GM21723 (cell line): ENCODE data around the gene TAB2.

ENCODE experiments used
- ATAC-seq: cut with Tn5 transposase; IDR thresholded peaks from one replicate; pipeline ENCODE4 v1.9.1; 2021; ENCODE audit warnings: mild to moderate bottlenecking, moderate library complexity; ENCODE audit not compliant: unreplicated experiment

TAB2 gene

DNA sequence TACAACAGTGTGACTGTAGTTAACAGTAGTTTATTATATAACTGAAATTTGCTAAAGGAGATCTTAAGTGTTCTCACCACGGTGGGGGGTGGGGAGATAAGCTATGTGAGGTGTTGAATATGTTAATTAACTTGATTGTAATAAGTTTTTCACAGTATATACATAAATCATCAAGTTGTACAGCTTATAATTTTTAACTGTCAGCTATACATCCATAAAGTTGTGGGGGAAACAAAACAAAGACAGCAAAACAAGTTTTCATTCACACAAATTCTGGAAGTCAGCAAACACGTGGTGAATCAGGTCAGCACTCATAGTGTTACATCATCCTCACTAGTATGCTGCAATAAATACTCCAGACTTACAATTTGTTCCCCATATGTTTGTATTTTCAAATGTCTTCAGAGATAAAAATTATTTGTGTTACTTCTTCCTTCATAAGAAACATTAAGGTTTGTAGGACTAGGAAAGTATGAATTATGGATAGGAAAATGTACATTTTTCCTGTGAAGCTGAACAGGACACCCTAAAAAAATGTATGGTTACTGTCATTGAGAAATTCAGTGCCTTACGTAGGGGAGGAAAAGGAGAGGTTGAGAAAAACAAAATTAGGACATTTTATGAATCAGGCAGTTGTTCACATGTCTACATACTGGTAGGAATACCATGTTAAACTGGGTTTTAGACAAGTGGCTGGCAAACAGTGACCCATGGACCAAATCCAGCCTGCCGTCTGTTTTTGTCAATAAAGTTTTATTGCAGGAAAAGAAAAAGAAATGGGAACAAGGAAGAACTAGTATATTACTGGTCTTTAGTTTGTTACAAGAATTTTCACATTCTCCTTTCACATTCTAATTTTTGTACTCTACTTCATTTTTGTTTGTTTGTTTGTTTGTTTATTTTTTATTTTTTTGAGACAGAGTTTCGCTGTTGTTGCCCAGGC lies 88.6 kb downstream of the TAB2 start:
- no peak for ATAC-seq

DNA sequence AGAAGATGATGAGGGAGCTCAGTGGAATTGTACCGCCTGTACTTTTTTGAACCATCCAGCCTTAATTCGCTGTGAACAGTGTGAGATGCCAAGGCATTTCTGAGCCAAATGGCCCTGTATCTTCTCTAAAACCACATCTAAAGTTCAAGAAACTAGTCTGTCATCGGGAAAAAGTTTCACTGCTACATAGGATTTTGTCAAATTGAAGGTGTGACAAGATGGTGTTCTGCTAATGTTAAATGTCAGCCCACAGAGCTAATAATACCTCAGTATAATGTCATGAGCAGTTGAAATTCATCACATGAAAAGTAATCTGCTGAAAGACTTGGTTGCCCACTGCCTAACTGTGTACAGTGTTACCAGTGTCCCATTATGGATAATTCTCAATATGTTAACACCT lies 92.1 kb downstream of the TAB2 start:
- ATAC-seq, result no peak

DNA sequence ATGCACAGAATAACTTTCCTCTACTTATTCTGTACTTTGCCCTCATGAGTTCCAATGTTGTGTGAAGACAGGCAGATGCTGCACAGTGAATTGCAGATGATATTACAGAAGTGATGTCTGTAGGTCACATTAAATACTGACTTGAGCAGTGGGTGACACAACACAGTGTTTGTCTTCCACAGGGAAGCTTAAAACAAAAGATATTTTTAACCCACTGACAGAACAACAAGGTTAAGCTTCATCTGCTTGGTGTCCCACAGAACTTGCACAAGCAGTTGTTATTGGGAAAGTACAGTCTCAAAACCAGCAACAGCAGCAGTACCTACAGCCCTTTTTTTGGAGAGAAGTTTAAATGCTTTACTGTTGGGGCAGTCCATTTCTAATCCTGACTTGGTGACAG lies 93.0 kb downstream of the TAB2 start:
- ATAC-seq, result no peak

DNA sequence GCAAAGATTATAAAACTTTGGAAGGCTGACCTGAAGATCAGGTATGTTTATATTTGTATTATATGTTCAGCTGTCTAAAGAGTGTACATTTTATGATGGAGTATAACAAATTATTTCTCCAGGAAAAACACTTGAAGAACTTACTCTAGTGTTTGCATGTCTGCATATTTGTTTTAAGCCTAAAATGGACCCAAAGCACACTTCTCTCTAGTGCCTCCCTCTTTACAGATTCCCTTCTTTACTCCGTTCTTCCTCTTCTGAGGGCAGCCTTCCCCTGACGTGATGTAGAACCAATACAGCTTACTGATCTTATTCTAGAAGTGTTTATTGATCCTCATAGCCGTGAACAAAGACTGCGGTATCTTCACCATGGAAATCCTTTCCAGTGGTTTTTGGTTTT lies 96.5 kb downstream of the TAB2 start:
- ATAC-seq, result no peak

DNA sequence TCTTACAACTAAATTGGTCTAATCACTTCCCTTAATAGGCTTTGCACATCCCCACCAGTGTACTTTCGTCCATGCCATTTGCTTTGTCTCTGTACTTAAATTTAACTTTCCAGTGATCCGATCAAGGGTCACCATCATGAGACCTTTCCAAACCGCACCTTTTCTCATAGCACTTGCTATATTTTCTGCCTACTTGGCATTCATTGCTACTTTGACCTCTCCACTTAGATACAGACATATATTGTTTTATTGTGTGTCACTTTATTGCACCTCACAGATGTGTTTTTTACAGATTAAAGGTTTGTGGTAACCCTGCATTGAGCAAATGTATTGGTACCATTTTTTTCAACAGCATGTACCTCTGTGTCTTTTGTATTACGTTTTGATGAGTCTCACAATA lies 97.3 kb downstream of the TAB2 start:
- no peak for ATAC-seq

DNA sequence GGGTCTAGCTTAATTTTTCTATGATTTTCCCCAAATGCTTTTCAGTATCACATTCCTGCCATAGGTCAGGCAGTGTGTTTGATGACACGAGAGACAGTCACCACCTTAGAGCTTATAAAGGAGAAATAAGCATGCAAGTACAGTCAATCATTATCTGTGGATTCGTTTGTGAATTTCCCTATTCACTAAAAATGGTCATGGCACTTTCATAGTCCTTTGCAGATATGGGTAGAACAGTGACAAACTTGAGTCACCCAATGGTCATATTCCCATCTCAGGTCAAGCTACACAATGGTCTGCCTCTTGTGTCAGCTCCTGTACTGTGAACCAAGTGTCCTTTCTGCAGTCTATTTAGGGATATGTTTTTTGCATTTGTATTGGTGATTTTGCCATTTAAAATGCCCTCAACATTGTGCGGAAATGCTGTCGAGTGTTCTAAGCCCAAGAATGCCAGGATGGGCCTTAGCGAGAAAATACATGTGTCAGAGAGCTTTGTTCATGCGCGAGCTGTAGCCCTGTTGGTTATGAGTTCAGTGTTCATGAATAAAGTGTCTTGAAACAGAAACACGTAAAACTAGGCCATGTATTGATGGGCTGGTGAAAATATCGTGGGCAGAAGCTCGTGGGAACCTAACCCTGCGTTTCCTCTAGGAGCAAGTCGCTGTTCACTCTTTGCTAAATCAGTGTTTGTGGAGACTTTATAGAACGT lies 102.3 kb downstream of the TAB2 start:
- no peak for ATAC-seq

DNA sequence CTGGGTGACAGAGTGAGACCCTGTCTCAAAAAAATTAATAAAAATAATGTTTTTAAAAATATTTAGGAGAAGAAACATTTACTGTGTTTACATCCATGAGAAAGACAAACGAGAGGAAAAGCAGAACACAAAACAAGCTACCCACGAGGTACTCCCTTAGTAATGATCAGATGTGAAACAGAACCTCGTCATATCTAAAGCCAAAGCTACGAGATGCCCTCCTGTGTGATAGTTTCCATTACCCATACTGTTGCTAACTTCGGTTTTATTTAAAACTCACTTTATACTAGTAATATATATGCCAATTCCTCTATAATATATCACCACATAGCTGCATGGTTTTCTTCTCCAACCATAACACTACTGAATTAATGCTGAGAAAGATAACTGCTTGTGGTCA lies 103.6 kb downstream of the TAB2 start:
- no peak for ATAC-seq

DNA sequence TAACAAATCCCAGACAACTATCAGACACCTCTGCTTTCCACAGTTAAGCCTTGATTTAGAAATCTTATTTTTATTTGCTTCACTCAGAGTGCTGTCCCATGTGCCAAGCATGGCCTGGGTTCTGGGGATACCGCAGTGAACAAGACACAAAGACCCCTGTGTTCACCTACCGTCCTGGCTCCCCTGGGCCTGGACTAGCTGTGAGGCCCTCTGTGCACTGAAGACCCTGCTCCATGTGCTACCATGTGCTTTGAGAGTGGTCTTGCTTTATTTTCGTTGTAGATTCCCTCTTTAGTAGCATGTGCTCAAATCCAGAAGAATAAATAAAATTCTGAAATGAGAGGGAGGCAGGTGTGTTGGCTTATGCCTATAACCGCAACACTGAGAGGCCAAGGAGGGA lies 105.1 kb downstream of the TAB2 start:
- no peak for ATAC-seq

DNA sequence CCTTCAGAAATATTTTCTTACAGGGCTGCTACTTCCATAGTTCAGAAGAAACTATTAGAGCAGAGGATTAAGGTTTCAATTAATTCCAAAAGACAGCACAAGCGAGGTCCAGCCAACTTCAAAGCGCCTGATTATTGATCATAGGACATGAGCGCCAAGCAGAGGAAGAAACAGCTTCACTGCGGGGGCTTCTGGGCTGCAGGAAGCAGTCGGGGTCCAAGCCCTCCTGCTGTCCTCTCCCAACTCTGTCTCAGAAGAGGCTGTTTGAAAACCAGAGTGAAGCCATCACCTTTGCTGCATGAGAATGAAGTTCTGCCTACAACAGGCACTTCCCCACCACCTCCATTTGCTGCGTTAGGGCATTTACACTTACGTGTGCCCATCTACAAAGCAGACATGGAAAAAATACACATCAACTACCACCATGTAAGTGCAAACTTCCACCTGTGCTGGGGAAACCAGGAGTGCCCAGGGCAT lies 106.5 kb downstream of the TAB2 start:
- no peak for ATAC-seq

DNA sequence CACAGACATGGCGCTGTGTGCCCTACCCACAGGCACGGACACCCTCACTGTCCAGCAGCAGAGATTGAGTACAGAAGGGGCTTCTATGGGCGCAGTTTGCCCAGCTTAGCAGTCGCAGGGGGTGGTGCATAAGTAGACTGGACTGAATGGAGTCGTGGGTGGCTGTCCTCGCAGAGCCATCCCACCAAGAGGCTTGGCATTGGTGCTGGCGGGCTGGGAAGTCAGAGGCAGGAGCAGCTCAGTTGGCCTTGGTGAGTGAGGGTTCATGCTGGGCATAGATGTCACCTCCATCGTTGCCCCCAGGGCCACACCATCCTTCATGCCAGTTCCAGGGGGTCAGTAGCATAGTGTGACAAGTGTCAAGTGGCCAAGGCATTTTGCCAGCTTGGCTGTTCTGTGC lies 107.7 kb downstream of the TAB2 start:
- ATAC-seq, result no peak

DNA sequence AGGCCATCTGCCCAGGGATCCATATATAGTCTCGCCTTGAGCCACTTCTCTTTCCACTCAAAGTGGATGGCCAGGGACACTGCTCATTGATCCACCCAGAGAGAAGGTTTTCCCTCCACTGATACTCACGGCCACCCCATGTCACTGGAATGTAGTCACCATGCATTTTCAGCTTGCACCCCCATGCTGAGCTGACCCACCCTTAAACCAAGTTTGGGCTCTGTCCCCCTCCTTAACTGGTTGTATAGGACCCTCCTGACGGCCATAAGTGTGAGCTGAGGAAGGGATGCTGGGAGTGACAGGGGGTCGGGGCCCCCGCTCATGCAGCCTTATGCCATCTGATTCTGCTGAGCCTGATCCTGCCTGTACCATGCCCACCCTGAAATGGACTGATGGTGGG lies 108.2 kb downstream of the TAB2 start:
- ATAC-seq, result no peak

DNA sequence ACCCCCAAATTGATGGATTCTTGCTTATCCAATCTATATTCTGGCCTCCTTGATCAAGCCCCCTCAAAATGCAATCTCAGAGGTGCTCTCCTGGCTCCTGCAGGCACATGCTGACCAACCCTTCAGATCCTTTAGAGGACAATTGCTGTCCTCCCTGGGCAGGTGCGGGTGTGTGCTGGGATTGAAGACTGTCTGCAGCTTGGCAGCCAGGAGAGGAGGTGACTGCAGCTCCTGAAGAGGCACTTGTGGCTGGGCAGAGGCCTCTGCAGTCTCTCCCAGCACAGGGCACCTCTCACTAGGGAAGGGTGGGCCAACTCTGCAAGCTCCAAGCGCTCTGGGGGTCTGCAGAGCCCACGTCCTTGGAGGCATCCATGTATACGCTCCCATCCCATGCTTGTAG lies 111.1 kb downstream of the TAB2 start:
- no peak for ATAC-seq

DNA sequence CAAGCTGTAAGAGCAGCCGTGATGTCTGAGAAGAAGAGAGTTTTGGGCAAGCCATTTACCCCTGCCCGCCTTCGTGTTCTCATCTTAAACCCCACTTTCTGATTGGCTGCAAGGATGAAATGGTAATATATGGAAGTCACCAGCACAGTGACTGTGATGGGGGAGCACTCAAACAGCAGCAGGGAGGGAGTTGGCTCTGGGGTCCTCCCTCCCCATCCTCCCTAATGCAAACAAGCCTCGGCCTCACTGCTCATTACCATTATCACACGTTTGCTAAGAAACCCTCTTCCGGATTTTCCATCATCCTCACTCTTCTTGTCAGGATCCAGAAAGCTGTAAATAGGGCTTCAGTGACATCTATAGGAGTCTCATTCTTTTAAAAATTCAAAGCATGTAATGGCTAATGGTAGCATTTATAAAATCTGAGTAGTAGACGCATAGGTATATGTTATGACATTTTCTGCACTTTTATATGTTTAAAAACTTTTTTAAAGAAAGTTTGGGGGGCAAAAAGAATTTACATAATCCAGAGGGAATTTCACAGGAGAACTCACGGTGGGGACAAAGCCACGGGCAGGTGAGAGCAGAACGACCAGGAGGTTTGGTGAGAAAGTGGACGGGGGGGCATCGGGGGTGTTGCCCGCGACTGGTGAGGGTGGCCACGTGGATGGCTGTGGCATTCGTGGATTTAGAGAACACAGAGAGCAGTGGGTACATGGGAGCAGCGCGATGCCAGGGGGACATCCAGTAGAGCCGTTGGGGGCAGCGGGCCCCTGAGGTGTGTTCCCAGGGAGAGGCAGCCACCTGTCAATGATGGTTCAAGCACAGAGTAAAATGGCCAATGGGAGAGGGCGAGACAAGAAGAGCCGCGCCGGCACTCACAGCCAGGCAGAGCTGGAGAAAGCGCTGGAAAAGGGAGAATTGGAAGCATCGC lies 112.2 kb downstream of the TAB2 start:
- ATAC-seq, result no peak

DNA sequence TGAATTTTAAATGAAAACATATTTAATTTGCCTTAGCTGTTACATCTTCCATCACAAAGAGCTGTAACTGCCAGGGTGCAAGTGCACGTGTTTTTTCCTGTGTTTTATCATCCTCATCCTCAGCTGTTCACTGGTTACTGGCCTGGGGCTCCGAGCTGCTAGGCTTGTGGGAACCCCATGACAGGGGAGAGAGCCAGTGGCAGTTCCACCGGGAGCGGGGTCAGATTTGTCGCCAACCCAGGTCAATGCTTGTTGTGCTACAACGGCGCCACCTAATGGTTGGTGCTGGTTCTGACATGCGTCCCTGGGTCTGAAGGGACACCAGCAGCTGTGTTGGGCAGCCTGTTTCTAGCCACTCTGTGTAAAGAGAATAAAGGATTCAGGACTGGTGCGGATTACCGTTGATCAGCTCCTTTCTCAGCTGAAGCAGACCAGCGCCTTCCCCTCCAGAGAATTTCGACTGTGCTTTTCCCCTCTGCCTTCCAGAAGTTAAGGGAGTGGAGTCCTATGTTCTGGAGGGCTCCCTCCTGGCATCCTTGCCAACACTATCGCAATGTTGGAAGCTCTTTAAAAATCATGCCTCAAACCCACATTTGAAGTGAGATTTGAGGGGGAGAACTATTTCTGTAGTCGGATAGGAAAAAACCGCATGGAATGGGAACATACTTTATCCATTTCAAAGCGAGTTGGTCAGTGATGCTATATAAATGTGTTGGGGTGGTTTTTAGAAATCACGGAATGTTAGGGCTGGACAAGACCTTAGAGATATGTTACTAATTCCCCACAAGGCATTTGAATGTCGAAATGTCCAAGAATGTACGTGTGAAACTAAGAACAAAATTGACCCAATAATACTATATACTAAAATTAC lies 114.6 kb downstream of the TAB2 start:
- ATAC-seq, result peak; percentile 92

DNA sequence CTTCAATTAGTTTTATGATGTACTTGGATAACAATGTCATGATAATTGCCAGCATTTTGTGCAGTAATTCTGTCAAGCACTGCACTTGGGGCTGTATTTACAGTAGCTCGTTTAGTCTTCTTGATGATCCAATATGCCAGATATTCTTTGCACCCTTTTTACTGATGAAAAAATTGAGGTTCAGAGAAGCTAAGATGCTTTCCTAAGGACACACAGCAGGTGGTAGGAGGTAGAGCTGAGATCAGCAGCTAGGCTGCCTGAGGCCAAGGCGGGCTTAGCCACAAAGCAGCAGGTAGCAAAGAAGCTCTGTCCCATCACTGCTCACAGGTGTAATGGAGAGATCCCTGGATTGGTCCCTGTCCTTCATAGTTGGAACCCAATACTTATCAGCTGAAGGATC lies 115.9 kb downstream of the TAB2 start:
- ATAC-seq, result no peak

DNA sequence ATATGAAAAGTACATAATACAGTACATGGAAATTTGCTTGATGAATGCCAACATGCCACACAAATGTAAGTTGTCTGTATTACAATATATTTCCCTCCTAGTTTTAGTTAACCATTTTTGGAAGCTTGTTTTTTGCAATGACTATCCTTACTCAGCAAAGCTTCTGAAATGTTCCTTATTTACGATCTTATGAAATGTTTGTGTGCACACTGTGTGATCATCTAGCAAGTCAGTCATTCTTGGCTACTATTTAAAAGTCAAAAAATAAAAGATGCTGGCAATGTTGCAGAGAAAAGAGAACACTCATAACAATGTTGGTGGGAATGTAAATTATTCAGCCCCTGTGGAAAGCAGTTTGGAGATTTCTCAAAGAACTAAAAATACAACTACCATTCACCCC lies 116.4 kb downstream of the TAB2 start:
- ATAC-seq, result no peak

DNA sequence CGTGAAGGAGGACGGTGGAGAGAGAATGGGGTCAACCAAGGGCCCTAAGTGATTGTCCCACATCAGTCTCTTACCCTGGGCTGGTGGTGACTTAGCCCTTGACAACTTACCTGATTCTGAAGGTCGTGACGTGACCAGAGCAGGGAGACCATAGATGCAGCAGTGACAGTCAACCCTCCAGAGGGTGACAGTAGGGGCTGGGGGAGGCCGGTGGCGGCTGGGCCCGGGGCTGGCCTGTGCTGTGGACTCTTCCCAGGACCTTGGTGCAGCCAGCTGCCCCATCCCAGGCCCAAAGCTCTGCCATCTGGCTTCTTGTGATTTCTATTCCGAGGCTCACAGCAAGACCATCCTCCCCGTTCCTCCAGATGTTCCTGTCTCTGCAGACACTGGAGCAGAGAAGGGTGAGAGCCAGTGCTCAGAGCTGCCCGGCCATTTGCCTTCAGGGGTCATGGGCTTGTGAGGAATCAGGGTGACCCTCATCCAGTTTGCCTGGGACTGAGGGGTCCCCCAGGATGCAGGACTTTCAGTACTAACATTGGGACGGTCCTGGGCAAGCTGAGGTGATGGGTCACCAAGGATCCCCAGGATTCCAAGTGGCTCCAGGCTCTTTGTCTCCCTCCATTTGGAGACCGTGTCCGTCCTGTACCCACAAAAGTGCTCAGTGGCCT lies 118.5 kb downstream of the TAB2 start:
- ATAC-seq, result no peak

DNA sequence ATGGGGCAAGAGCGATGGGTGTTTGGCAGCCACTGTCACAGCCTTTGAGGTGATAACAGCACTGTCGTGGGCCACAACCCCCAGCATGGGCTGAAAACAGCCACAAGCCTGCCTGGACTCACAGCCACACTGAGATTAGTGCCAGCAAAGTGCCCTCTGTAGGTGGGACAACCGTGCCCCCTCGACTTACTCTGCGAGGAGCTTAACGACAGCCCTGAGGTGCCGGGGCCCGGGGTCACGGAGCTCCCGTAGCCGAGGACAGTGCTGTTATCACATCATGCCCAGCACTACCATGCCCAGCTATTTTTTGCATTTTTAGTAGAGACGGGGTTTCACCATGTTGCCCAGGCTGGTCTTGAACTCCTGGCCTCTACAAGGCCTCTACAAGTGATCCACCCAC lies 119.1 kb downstream of the TAB2 start:
- ATAC-seq, result no peak

DNA sequence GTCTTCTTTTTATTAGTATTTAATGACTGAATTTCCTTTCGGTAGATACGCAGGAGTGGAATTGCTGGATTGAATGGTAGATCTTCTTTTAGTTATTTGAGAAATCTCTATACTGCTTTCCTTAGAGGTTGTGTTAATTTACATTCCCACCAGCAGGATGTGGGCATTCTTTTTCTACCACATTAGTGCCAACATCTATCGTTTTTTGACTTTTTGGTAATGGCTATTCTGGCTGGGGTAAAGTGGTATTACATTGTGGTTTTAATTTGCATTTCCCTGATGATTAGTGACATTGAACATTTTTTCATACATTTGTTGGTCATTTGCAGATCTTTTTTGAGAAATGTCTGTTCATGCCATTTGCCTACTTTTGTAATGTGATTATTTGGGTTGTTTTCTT lies 119.7 kb downstream of the TAB2 start:
- no peak for ATAC-seq

DNA sequence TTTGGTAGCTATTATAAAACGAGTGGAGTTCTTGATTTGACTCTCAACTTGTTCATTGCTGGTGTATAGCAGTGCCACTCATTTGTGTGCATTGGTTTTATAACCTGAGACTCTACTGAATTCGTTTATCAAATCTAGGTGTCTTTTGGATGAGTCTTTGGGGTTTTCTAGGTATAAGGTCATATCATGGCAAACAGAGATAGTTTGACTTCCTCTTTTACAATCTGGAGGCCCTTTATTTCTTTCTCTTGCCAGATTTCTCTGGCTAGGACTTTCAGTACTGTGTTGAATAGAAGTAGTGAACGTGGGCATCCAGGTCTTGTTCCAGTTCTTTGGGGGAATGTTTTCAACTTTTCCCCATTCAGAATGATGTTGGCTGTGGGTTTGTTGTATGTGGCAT lies 121.3 kb downstream of the TAB2 start:
- ATAC-seq, result no peak
